Nucleus accumbens (tissue), 56 donors: ENCODE measurements around the gene KATNB1.
"Not testable (repeated sequence)": the region's sequence is repeated elsewhere in the genome, so short reads cannot be mapped to it uniquely, and the experiment has no call there.

Source experiments
- DNase-seq, 56 donors: peaks; one replicate each; lab custom pipeline; 2025; lab: John Stamatoyannopoulos, UW

Gene KATNB1

DNA sequence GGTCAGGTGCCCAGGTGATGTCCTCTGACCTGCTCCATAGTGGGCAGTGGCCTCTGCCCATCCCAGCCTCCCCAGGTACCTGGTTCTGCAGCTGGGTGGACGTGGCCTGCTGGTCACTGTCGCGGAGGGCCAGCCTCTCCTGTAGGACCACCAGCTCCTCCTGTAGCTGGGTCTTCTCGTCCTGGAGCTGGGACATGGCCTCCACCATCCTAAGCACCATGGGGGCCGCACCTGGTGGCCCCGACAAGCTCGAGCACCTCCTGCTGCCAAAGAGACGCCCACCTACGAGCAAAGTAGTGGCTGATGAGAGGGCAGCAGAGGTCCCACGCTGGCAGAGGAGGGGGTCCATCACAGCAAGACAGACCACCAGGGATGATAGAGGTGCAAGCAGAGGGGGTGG lies 49.8 kb downstream of the KATNB1 start:
- no peak for DNase-seq

GRCh38 chr16:57785924-57786323 lies 50.4 kb downstream of the KATNB1 start:
- DNase-seq, result no peak

DNA sequence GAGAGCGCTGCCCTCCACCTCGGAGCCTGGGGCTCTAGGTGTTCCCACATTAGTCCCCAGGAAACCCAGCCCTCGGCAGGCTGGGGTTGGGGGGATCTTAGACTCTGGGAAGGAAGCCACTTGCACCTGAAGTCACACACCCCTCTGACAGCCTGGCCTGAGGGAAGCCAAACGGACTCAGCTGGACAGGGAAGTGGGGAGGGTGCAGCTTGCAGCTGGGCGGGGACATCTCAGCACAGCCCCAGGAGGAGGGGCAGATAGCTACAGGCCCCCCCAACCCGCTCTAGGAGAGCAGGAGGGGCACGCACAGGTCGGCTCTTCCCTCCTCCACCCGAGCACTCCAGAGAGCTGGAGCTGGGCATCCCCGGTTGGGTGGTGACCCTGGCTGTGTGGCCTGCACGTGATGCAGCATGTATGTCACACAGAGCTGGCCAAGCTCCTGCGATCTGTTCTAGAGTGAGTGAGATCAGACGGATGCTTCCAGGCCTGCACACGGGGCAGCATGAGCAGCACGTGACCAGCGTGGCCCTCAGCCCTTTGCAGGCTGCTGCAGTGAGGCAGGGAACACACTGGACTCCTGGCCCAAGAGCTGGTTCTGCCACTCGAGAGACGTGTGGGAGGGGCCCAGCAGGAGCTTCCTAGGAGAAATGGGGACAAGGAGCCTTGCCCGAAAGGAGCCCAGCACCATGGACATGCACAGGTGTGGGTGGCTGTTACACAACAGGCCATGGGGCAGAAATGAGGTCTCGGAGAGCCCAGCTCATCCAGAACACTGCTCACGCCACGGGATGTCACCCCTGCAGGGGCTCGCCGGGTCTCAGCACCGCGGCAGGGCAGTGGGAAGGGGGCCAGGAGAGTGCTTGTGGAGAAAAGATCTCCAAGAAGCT lies 51.3 kb downstream of the KATNB1 start:
- DNase-seq, result peak in 34 of 56 donors; percentile 13 to 91 (median 46)

DNA sequence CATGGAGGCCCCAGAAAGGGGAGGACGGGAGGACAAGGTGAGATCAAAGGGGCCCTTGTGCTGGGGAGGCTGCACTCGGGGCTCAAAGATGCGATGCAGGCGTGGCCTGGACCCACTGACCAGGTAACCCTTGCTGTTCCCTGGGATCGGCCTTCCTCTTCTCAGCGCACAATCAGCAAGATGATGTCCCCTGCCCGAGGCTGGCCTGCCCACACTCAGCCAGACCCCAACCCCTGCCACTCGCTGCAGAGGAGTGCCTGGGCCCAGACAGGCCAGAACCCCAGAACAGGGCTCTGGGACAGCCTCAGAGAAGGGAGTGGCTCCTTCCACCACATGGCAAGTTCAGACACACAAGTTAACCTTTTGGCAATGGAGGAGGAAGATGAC lies 51.9 kb downstream of the KATNB1 start:
- DNase-seq, result no peak

GRCh38 chr16:57788252-57788841 lies 52.8 kb downstream of the KATNB1 start:
- DNase-seq, result peak in 1 of 56 donors; percentile 16

GRCh38 chr16:57788951-57789350 lies 53.4 kb downstream of the KATNB1 start:
- DNase-seq, result no peak

DNA sequence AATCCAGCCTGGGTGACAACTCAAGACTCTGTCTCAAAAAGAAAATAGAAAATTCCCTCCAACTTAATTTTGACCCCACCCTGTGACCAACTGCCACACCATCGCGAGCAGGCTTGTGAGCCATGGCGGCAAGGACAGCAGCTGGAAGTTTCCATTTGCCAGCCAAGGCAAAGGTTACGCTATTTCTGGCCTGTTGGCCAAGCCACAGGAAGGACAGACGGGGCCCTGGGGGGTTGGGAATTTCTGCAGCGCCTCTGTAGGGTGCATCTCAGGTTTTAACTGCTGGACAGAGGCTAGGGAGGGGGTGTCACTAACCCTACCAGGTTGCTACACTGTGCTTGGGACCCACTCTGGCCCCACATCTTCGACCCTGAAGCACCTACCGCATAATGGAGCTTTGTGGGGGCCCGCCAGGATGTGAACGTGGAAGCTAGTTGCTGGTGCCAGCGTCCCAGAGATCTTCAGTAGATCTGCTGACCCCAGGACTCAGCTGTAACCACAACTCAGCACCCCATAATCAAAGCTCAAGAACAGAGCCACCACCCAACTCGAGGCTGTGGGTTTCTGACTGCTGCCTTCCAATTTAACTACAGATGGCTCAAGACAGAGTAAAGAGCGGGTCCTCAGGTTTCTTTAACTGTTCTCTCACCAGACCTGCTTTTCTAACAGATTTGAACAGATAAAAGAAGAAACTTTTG lies 55.8 kb downstream of the KATNB1 start:
- no peak for DNase-seq

DNA sequence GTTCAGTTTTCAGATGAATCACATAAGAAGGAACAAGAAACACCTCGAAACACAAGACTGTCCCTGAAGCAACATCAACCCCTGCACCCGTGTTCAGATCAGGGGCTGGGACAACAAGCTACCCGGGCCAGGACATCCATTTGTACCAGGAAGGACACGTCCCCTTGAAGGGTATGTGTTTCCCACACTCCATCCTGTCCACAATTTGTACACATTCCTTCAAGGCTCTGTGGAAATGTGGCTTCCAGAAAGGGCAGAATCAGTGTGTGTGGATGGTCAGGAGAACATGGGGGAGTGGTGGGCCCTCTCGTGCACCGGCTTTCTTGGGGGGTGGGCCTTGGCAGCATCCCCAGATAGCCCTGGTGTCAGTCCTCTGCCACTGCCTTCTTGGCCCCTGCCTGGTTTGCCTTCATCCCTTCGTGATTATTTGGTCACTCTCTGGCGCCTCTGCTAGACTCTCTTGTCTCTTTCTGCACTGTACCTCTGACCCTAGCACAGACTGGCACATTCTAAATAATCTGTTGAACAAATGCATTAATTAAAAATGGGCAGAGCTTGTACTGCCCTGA lies 56.4 kb downstream of the KATNB1 start:
- no peak for DNase-seq

DNA sequence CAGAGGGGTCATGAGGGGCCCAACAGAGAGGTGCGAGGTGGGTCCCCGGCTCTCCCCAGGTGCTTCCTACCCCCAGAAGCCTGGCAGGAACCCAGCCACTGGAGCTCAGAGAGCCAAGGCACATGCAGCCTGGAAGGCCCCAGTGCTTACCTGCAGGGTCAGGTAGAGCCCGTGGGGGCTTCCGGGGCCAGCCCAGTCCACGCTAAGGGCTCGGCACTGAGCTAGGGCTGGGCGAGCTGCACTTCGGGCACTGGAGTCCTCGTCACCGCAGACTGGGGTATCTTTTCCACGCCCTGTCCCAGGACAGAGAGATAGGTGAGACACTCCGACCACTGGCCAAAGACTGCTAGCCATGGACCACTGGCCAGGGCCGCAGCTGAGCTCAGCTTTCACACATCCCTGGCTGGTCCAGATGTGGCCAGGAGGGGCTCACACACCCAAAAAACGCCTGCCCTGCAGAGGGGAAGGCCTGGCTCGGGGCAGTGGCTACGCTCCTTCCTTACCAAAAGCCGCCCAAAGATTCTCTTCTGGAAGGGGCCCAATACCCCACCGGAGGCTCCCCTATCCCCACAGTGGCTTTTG lies 59.4 kb downstream of the KATNB1 start:
- no peak for DNase-seq

DNA sequence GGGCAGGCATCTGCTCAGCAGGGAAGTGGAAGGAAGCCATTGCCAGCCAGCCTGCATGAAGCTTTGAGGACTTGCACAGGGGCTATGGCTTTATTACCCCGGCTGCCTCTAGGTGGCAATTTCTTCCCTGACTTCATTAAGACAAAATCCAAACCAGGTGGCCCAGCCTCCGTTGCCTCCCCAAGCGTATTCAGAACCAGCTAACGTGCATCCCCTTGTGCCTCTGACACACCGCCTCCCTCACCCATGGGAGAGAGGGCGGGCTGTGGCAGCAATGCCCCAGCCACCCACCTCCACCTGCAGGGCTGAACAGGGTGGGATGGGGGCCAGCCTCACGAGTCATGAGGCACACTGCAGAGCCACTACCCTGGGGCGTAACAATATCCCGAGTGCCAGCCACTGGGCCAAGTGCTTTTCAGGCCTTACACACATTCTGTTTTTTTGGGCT lies 59.9 kb downstream of the KATNB1 start:
- peak in 26 of 56 donors; percentile 11 to 70 (median 36) for DNase-seq

GRCh38 chr16:57796014-57796413 lies 60.4 kb downstream of the KATNB1 start:
- DNase-seq, result not testable (repeated sequence)

- no peak for DNase-seq
Measured at GRCh38 chr16:57797216-57797525, 61.6 kb downstream of the KATNB1 start.

GRCh38 chr16:57797526-57798266 lies 62.1 kb downstream of the KATNB1 start:
- no peak for DNase-seq

DNA sequence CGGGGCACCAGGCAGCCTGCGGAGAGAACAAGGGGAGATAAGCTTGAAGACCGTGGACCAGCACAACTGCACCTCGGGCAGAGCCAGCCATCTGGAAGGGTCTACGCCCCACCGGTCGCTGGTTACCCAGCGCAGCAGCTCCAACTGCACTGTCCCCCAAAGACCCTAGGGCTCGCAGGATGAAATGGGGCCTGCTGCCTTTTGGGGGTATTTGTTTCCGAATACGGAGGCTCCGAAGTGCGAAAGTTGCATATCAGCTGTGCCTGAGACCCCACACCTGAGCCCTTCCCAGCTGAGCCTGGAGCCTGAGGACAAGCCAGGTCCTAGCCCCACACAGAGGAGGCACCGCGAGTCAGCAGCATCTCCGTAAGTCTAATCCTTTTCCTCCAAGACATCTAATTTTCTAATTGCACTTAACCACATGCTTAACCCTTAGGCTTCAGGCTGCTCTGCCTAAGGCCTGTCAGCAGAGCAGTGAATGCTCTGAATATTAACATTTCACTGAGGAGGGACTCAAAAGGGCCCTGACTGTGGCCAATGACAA lies 62.8 kb downstream of the KATNB1 start:
- no peak for DNase-seq

- DNase-seq, result no peak
Measured at GRCh38 chr16:57798953-57799599, 63.5 kb downstream of the KATNB1 start.

GRCh38 chr16:57799600-57800199 lies 64.1 kb downstream of the KATNB1 start:
- peak in 1 of 56 donors; percentile 18 for DNase-seq

DNA sequence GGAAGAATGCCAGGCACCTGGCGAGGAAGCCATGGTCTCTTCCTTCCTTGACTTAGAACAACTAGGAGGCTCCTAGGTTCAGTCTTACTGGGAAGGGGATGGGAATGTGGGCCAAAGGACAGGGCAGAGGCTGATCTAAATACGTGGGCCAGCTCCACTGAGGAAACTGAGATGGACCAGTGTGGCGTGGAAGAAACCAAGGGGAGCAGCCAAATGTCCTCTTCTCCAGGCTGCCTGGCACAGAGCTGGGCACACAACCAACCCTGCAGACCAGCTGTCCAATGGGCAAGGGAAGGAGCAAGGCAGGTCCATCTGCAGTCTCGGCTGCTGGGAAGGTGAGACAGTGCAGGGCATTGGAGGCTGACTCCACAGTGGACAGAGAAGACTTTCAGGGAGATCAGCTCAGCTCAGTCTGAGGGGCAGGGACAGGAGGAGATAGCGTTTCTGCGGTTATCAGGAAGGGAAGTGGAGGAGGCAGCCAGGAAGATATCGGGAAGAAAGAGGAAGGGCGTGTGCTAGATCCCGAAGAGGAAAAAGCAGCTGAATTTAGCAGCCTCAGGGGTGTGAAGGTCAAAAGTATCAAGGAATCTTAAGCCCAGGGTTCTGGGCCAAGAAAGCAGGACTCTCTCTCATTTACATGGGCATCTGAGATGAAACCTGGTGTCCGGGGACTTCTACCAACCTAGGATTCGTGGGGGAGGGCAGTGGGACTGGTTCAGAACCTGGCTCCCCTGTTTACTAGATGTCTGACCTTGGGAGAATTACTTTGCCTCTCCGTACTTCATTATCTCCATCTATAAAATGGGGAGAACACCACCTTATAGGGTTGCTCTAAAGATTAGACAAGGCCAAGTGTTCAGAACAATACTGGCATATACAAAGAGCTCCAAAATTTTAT lies 64.9 kb downstream of the KATNB1 start:
- peak in 1 of 56 donors; percentile 22 for DNase-seq
